Activated T-cell treated with anti-CD3 and anti-CD28 coated beads, Interleukin-2, amount 50 U/mL, for 4 hours (primary cell): ENCODE measurements around the gene TULP3. TPM values are rescaled to one million over a fixed set of nuclear protein-coding genes. Genes with fewer than 3 reads are reported as not detected.

Experiments used
- ATAC-seq, 2 donors: fragments of 200-7000 bp; cut with Tn5 transposase; one replicate each; pipeline ENCODE4 v1.10.0; 2021
- DNase-seq: peaks from one replicate; pipeline ENCODE4 v3.0.0-alpha.2; 2020
- H3K27me3 Mint-ChIP-seq: one replicate; pipeline ENCODE4 v1.8.0; 2021; ENCODE audit warnings: low read depth, mixed read lengths
- H3K36me3 Mint-ChIP-seq: one replicate; pipeline ENCODE4 v1.8.0; 2022; ENCODE audit warnings: mixed read lengths; ENCODE audit not compliant: insufficient read depth
- H3K4me1 Mint-ChIP-seq: one replicate; pipeline ENCODE4 v1.8.0; 2021; ENCODE audit warnings: low read depth, mixed read lengths
- H3K4me3 Mint-ChIP-seq: one replicate; pipeline ENCODE4 v1.8.0; 2021; ENCODE audit warnings: mild to moderate bottlenecking, moderate library complexity, mixed read lengths
- H3K9me3 Mint-ChIP-seq: one replicate; pipeline ENCODE4 v1.8.0; 2021; ENCODE audit warnings: mixed read lengths
- total RNA-seq, 3 donors: library from RNA; stranded (reverse); gene quantifications; one replicate each; pipeline ENCODE4 v1.2.1, GENCODE V29; 2021

TULP3 gene
- total RNA-seq, 3 donors from 2014 or later, result 7.0 to 8.6 (median 7.4) TPM

- ATAC-seq (no peak), DNase-seq (no peak)
- H3K4me1 Mint-ChIP-seq, result no peaks in the 10 kb centered on the region
- peaks cover 23% of the 10 kb centered on the region for H3K36me3 Mint-ChIP-seq
- no peaks in the 10 kb centered on the region for H3K9me3 Mint-ChIP-seq
- H3K4me3 Mint-ChIP-seq, result no peak overlapping the region
- no peaks in the 10 kb centered on the region for H3K27me3 Mint-ChIP-seq
These were observed 40.2 kb downstream of the TULP3 start for GRCh38 chr12:2930865-2931264.

GRCh38 chr12:2933586-2933985 is 42.9 kb downstream of the TULP3 start:
- DNase-seq (no peak), ATAC-seq (no peak)
- Mint-ChIP-seq H3K4me3 (no peak overlapping the region), H3K36me3 (peaks cover 21% of the 10 kb centered on the region), H3K4me1 (no peaks in the 10 kb centered on the region), H3K27me3 (no peaks in the 10 kb centered on the region), H3K9me3 (no peaks in the 10 kb centered on the region)

GRCh38 chr12:2934371-2934770 is 43.7 kb downstream of the TULP3 start:
- Mint-ChIP-seq H3K27me3 (no peaks in the 10 kb centered on the region), H3K9me3 (no peaks in the 10 kb centered on the region), H3K4me3 (no peak overlapping the region), H3K36me3 (peaks cover 21% of the 10 kb centered on the region), H3K4me1 (no peaks in the 10 kb centered on the region)
- DNase-seq (no peak), ATAC-seq (no peak)

GRCh38 chr12:2936301-2936700 is 45.6 kb downstream of the TULP3 start:
- DNase-seq, result no peak
- Mint-ChIP-seq H3K9me3 (no peaks in the 10 kb centered on the region), H3K27me3 (no peaks in the 10 kb centered on the region), H3K4me1 (no peaks in the 10 kb centered on the region), H3K4me3 (no peak overlapping the region), H3K36me3 (peaks cover 11% of the 10 kb centered on the region)
- ATAC-seq, result no peak

GRCh38 chr12:2937500-2937899 is 46.8 kb downstream of the TULP3 start:
- H3K9me3 Mint-ChIP-seq, result no peaks in the 10 kb centered on the region
- H3K4me3 Mint-ChIP-seq, result no peak overlapping the region
- H3K4me1 Mint-ChIP-seq, result no peaks in the 10 kb centered on the region

GRCh38 chr12:2939191-2939590 is 48.5 kb downstream of the TULP3 start:
- Mint-ChIP-seq H3K27me3 (no peaks in the 10 kb centered on the region), H3K9me3 (no peaks in the 10 kb centered on the region), H3K36me3 (peaks cover 8% of the 10 kb centered on the region), H3K4me3 (no peak overlapping the region), H3K4me1 (no peaks in the 10 kb centered on the region)
- ATAC-seq (no peak), DNase-seq (no peak)

More at GRCh38 chr12:2937500-2937899, 46.8 kb downstream of the TULP3 start:
- ATAC-seq (no peak), DNase-seq (no peak)
- H3K27me3 Mint-ChIP-seq, result no peaks in the 10 kb centered on the region
- peaks cover 8% of the 10 kb centered on the region for H3K36me3 Mint-ChIP-seq

GRCh38 chr12:2940564-2940963 is 49.9 kb downstream of the TULP3 start:
- Mint-ChIP-seq H3K36me3 (peaks cover 4% of the 10 kb centered on the region), H3K27me3 (no peaks in the 10 kb centered on the region), H3K4me3 (no peak overlapping the region), H3K9me3 (no peaks in the 10 kb centered on the region), H3K4me1 (peaks cover 4% of the 10 kb centered on the region)
- no peak for ATAC-seq
- no peak for DNase-seq

- no peak for ATAC-seq
- no peaks in the 10 kb centered on the region for H3K27me3 Mint-ChIP-seq
- H3K9me3 Mint-ChIP-seq, result no peaks in the 10 kb centered on the region
- H3K4me1 Mint-ChIP-seq, result peaks cover 4% of the 10 kb centered on the region
- no peak overlapping the region for H3K4me3 Mint-ChIP-seq
- H3K36me3 Mint-ChIP-seq, result peaks cover 4% of the 10 kb centered on the region
- no peak for DNase-seq
These were observed 50.8 kb downstream of the TULP3 start for GRCh38 chr12:2941524-2941923.

GRCh38 chr12:2944401-2945047 is 53.8 kb downstream of the TULP3 start:
- peaks cover 5% of the 10 kb centered on the region for H3K27me3 Mint-ChIP-seq
- ATAC-seq, result peak; percentile 73 to 76
- H3K9me3 Mint-ChIP-seq, result no peaks in the 10 kb centered on the region
- no peaks in the 10 kb centered on the region for H3K36me3 Mint-ChIP-seq
- peak overlapping the region; percentile 42 for H3K4me3 Mint-ChIP-seq
- peaks cover 4% of the 10 kb centered on the region for H3K4me1 Mint-ChIP-seq
- DNase-seq, result peak; percentile 40

- peaks cover 4% of the 10 kb centered on the region for H3K4me1 Mint-ChIP-seq
- ATAC-seq (no peak), DNase-seq (no peak)
- H3K27me3 Mint-ChIP-seq, result peaks cover 5% of the 10 kb centered on the region
- H3K4me3 Mint-ChIP-seq, result no peak overlapping the region
- H3K9me3 Mint-ChIP-seq, result no peaks in the 10 kb centered on the region
- no peaks in the 10 kb centered on the region for H3K36me3 Mint-ChIP-seq
These were observed 58.7 kb downstream of the TULP3 start for GRCh38 chr12:2949411-2949810.

- no peak overlapping the region for H3K4me3 Mint-ChIP-seq
- H3K9me3 Mint-ChIP-seq, result no peaks in the 10 kb centered on the region
- DNase-seq, result no peak
- peaks cover 16% of the 10 kb centered on the region for H3K4me1 Mint-ChIP-seq
- ATAC-seq, result no peak
- peaks cover 36% of the 10 kb centered on the region for H3K27me3 Mint-ChIP-seq
- H3K36me3 Mint-ChIP-seq, result no peaks in the 10 kb centered on the region
These were observed 65.2 kb downstream of the TULP3 start for GRCh38 chr12:2955888-2956287.

GRCh38 chr12:2957816-2958431 is 67.2 kb downstream of the TULP3 start:
- Mint-ChIP-seq H3K9me3 (no peaks in the 10 kb centered on the region), H3K4me3 (peak overlapping the region; percentile 72), H3K4me1 (peaks cover 18% of the 10 kb centered on the region), H3K36me3 (no peaks in the 10 kb centered on the region), H3K27me3 (peaks cover 50% of the 10 kb centered on the region)
- DNase-seq (no peak), ATAC-seq (no peak)

- H3K4me3 Mint-ChIP-seq, result peak overlapping the region; percentile 72
- H3K9me3 Mint-ChIP-seq, result no peaks in the 10 kb centered on the region
- peak in 1 of 2 donors; percentile 19 for ATAC-seq
- peaks cover 57% of the 10 kb centered on the region for H3K27me3 Mint-ChIP-seq
- peaks cover 18% of the 10 kb centered on the region for H3K4me1 Mint-ChIP-seq
- H3K36me3 Mint-ChIP-seq, result no peaks in the 10 kb centered on the region
- DNase-seq, result no peak
These were observed 67.9 kb downstream of the TULP3 start for GRCh38 chr12:2958432-2959191.

- peak; percentile 41 to 53 for ATAC-seq
- peaks cover 18% of the 10 kb centered on the region for H3K4me1 Mint-ChIP-seq
- DNase-seq, result no peak
- peak within 1 kb of the TSS; percentile 72 for H3K4me3 Mint-ChIP-seq
- H3K36me3 Mint-ChIP-seq, result no peaks in the 10 kb centered on the region
- H3K9me3 Mint-ChIP-seq, result no peaks in the 10 kb centered on the region
- peaks cover 63% of the 10 kb centered on the region for H3K27me3 Mint-ChIP-seq
These were observed 68.5 kb downstream of the TULP3 start, which contains the start of gene TEAD4 for GRCh38 chr12:2959192-2959504. Gene TEAD4 (plus strand): TSS chr12:2959397.
